Measurements from ENCODE around the gene PGM2L1.

PGM2L1 gene

DNA sequence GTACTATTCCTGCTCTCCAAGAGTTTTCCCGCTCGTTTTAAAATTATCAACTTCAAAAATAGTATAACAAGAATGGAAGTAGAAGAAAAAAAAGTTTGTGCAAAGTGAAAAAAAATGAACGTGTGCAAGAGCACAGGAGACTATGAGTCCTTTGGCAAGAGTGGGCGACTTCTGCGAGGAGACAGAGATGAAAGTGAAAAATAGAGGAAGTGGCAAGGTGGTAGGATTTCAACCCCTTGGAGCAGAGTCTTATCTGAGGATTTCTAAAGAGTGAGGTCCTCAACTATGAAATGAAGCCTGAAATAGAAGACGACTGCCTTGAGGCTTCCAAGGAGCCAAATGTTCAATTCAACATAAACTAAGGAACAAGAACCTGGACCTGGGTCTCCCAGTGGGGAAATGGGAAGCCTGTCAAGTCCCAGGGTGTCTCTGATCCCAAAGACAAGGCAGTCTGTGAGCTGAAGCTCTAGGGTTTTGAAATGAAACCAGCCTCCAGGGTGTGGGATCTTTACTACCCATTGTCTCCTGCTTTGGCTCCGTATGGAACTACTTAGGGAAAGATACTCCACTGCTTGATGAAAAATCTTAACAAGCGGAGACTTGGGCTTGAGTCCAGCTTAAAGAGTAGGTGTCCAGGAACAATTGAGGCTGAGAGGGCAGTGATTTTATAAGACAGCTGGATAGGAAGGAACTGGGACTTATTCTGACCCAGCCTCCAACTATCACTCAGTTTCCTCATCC lies 91.6 kb downstream of the PGM2L1 start:
- no peak for DNase-seq
- Histone ChIP-seq H3K4me3 (ENCODE audit: low read length) (no peak overlapping the region), H3K9me3 (replicated peaks; ENCODE audit: insufficient read depth, low read length) (no peaks in the 10 kb centered on the region), H3K4me1 (ENCODE audit: low read length) (no peaks in the 10 kb centered on the region), H3F3A (ENCODE audit: insufficient read depth, low read length) (no peaks in the 10 kb centered on the region), H3K9me2 (replicated peaks; ENCODE audit: insufficient read depth, low read length) (no peaks in the 10 kb centered on the region), H3K36me3 (replicated peaks; ENCODE audit: insufficient read depth, low read length) (no peaks in the 10 kb centered on the region), H3K27ac (ENCODE audit: low read length) (no peak overlapping the region), H3K27me3 (replicated peaks; ENCODE audit: insufficient read depth, low read length) (no peaks in the 10 kb centered on the region), H3K9ac (ENCODE audit: low read length) (no peak overlapping the region), H3K4me2 (ENCODE audit: low read depth, low read length) (no peak overlapping the region), H2AFZ (ENCODE audit: low read length) (no peak overlapping the region), H4K20me1 (ENCODE audit: insufficient read depth, low read length) (no peaks in the 10 kb centered on the region), H3K79me2 (ENCODE audit: low read length) (no peaks in the 10 kb centered on the region)
- no peak for TF ChIP-seq EZH2phosphoT487 (IDR thresholded peaks at IDR 0.05; ENCODE audit: low read length)
- TF ChIP-seq EZH2 (optimal IDR thresholded peaks at IDR 0.05; ENCODE audit: low read depth, low read length), result no peak
- TF ChIP-seq, protein P1, sequence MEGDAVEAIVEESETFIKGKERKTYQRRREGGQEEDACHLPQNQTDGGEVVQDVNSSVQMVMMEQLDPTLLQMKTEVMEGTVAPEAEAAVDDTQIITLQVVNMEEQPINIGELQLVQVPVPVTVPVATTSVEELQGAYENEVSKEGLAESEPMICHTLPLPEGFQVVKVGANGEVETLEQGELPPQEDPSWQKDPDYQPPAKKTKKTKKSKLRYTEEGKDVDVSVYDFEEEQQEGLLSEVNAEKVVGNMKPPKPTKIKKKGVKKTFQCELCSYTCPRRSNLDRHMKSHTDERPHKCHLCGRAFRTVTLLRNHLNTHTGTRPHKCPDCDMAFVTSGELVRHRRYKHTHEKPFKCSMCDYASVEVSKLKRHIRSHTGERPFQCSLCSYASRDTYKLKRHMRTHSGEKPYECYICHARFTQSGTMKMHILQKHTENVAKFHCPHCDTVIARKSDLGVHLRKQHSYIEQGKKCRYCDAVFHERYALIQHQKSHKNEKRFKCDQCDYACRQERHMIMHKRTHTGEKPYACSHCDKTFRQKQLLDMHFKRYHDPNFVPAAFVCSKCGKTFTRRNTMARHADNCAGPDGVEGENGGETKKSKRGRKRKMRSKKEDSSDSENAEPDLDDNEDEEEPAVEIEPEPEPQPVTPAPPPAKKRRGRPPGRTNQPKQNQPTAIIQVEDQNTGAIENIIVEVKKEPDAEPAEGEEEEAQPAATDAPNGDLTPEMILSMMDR (IDR thresholded peaks at IDR 0.05; ENCODE audit: low read length), result no peak

DNA sequence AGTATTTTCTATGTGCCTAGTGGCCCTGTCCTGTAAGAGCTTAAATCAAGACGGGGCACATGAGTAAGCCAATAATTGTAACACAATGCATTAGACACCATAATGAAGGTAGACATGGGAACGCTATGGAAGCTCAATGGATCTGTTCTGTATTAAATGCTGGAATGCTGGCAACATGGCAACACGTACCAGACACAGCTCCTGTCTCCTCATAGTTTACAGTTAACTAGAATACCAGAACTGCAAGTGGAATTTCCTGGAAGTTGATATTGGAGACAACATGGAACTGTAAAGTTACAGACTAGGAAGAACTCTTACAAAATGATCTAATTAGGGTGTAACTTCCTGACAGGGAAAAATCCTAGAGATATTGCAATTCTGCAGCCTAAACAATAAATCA lies 99.2 kb downstream of the PGM2L1 start:
- TF ChIP-seq, protein P1 (IDR thresholded peaks at IDR 0.05; ENCODE audit: low read length), result no peak
- TF ChIP-seq EZH2 (optimal IDR thresholded peaks at IDR 0.05; ENCODE audit: low read depth, low read length) (no peak), EZH2phosphoT487 (IDR thresholded peaks at IDR 0.05; ENCODE audit: low read length) (no peak)
- no peak overlapping the region for H2AFZ ChIP-seq (ENCODE audit: low read length)

DNA sequence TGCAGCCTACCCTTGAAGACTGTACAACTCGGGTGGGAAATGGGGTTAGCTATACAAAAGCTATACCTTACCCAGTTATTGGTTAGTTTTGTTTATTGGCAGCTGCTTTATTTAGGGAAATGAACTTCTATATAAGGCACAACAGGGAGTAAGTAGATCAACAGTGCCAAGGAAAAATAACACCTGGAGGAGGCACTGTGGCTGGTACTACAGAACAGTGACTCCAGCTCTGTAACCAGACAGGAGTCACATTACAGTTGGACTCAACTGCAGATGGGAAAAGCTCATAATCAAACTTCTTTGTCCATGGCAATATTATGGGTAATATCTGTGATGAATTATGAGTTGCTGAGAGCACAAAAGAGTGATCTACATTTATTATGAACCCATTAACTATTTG lies 100.7 kb downstream of the PGM2L1 start:
- no peaks in the 10 kb centered on the region for H3K79me2 ChIP-seq (ENCODE audit: low read length)
- no peaks in the 10 kb centered on the region for H3K9me3 ChIP-seq (replicated peaks; ENCODE audit: insufficient read depth, low read length)
- H3K27ac ChIP-seq (ENCODE audit: low read length), result no peak overlapping the region
- TF ChIP-seq, protein P1 (IDR thresholded peaks at IDR 0.05; ENCODE audit: low read length), result no peak
- no peak for TF ChIP-seq EZH2 (optimal IDR thresholded peaks at IDR 0.05; ENCODE audit: low read depth, low read length)
- no peak for TF ChIP-seq EZH2phosphoT487 (IDR thresholded peaks at IDR 0.05; ENCODE audit: low read length)
- H3K9me2 ChIP-seq (replicated peaks; ENCODE audit: insufficient read depth, low read length), result no peaks in the 10 kb centered on the region
- H3K4me2 ChIP-seq (ENCODE audit: low read depth, low read length), result no peak overlapping the region
- no peaks in the 10 kb centered on the region for H3K27me3 ChIP-seq (replicated peaks; ENCODE audit: insufficient read depth, low read length)
- no peak overlapping the region for H3K4me3 ChIP-seq (ENCODE audit: low read length)
- H3F3A ChIP-seq (ENCODE audit: insufficient read depth, low read length), result no peaks in the 10 kb centered on the region
- no peaks in the 10 kb centered on the region for H4K20me1 ChIP-seq (ENCODE audit: insufficient read depth, low read length)
- DNase-seq, result no peak
- H3K4me1 ChIP-seq (ENCODE audit: low read length), result no peaks in the 10 kb centered on the region
- no peaks in the 10 kb centered on the region for H3K36me3 ChIP-seq (replicated peaks; ENCODE audit: insufficient read depth, low read length)
- H2AFZ ChIP-seq (ENCODE audit: low read length), result no peak overlapping the region
- H3K9ac ChIP-seq (ENCODE audit: low read length), result no peak overlapping the region

More for the DNA sequence above, 99.2 kb downstream of the PGM2L1 start:
- H3K9me3 ChIP-seq (replicated peaks; ENCODE audit: insufficient read depth, low read length), result no peaks in the 10 kb centered on the region
- no peaks in the 10 kb centered on the region for H3K36me3 ChIP-seq (replicated peaks; ENCODE audit: insufficient read depth, low read length)
- no peaks in the 10 kb centered on the region for H3K4me1 ChIP-seq (ENCODE audit: low read length)
- no peaks in the 10 kb centered on the region for H3K79me2 ChIP-seq (ENCODE audit: low read length)
- no peak for DNase-seq
- H3K4me3 ChIP-seq (ENCODE audit: low read length), result no peak overlapping the region
- no peaks in the 10 kb centered on the region for H3F3A ChIP-seq (ENCODE audit: insufficient read depth, low read length)
- H3K9me2 ChIP-seq (replicated peaks; ENCODE audit: insufficient read depth, low read length), result no peaks in the 10 kb centered on the region
- no peak overlapping the region for H3K4me2 ChIP-seq (ENCODE audit: low read depth, low read length)
- no peaks in the 10 kb centered on the region for H3K27me3 ChIP-seq (replicated peaks; ENCODE audit: insufficient read depth, low read length)
- no peak overlapping the region for H3K9ac ChIP-seq (ENCODE audit: low read length)
- no peak overlapping the region for H3K27ac ChIP-seq (ENCODE audit: low read length)
- H4K20me1 ChIP-seq (ENCODE audit: insufficient read depth, low read length), result no peaks in the 10 kb centered on the region
